Midbrain (tissue), 1 donor: Measurements from ENCODE around the gene PAK2.
"Not testable (repeated sequence)": the region's sequence is repeated elsewhere in the genome, so short reads cannot be mapped to it uniquely, and the experiment has no call there.

Experiments
- DNase-seq: peaks from one replicate; lab custom pipeline; 2025; lab: John Stamatoyannopoulos, UW

Gene PAK2

DNA sequence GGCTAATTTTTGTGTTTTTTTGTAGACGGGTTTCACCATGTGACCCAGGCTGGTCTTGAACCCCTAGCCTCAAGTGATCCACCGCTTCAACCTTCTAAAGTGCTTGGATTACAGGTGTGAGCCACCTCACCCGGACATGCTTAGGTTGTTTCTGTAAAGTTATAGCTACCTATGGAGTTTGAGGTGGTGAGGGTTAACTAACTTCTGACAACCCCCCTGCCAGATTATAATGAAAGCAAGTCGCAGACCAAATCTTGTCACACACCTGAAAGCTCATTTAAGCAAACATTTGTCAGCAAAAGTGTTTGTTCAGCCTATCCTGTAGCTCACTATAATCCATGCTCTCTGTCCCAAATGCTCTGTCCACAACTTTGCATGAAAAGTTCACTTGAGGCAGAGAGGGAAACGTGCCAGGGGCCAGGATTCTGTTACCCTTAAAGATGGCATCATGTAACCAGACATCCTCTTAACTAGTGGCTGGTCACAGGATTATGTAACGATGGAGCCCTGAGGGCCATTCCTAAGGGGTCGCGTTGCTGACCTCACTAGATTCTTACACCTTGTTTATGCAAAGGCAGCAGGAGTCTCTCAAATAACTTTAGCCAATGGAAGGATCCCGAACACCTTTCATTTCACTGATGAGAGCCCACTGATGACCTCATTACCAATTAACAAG lies 103.9 kb downstream of the PAK2 start:
- DNase-seq = no peak

DNA sequence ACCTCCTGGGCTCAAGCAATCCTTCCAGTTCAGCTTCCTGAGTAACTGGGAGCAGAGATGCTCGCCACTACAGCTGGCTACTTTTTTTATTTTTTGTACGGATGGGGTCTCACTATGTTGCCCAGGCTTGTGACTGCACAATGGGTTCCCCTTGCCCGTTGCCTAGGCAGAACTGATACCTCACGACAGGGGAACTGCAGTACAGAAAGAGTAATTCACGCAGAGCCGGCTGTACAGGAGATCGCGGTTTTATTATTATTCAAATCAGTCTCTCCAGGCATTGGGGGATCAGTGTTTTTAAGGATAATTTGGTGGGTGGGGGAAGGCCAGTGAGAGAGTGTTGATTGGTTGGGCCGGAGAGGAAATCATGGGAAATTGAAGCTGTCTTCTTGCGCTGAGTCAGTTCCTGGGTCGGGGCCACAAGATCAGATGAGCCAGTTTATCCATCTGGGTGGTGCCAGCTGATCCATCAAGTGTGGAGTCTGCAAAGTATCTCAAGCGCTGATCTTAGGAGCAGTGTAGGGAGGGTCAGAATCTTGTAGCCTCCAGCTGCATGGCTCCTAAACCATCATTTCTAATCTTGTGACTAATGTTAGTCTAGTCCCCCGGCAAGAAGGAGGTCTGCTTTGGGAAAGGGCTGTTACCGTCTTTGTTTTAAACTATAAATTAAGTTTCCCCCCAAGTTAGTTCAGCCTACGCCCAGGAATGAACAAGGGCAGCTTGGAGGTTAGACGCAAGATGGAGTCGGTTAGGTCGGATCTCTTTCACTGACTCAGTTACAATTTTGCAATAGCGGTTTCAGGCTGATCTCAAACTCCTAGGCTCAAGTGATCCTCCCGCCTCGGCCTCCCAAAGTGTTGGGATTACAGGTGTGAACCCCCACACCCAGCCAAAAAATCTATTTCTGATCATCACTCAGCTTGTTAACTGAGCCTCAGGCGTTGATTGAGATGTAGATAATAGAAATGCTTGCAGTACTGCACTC lies 104.9 kb downstream of the PAK2 start:
- DNase-seq = not testable (repeated sequence)

DNA sequence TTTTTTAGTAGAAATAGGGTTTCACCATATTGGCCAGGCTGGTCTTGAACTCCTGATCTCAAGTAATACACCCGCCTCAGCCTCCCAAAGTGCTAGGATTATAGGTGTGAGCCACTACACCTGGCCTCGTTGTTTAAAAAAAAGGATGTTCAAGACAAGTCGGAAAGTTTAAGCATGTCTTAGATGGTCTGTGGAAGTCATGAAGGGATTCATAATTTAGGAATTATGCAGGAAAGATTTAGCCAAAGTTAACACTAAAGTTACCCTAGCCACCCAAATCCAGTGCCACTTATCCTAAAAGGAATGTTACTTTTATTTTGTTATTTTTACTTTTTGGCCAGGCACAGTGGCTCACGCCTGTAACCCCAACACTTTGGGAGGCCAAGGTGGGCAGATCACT lies 108.7 kb downstream of the PAK2 start:
- DNase-seq = not testable (repeated sequence)

DNA sequence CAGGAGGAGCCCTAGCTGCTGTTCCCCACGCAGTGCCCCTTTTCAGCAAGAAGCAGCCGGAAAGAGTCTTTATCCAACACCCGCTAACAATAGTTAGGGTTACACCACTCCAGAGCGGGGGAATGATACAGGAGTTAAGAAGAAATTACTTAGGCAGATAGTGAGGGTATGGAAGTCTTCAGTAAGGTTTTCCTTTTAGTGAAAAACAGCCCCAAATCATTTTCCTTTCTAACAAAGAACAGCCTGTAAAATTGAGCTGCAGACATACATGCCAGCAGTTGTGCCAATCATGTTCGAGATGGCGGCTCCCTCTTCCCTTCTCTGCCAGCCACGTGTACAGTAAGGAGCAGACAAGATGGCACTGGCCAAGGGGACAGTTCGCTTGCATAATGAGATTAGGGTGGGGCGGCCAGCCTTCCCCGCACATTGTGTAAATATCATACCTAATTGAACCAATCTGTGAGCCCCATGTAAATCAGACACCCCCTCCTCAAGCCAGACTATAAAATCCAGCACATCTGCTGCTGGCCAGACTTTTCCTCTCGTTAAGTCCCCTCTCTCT lies 109.6 kb downstream of the PAK2 start:
- DNase-seq = no peak

DNA sequence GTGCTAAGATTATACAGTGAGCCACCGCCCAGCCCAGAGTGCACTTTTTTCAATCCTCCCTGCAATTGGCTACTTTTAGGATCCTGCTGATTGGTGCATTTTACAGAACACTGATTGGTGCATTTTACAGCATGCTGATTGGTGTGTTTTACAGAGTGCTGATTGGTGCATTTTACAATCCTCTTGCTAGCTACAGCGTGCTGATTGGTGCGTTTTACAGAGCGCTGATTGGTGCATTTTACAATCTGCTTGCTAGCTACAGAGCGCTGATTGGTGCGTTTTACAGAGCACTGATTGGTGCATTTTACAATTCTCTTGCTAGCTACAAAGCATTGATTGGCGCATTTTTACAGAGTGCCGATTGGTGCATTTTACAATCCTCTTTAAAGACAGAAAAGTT lies 123.3 kb downstream of the PAK2 start:
- not testable (repeated sequence) for DNase-seq

DNA sequence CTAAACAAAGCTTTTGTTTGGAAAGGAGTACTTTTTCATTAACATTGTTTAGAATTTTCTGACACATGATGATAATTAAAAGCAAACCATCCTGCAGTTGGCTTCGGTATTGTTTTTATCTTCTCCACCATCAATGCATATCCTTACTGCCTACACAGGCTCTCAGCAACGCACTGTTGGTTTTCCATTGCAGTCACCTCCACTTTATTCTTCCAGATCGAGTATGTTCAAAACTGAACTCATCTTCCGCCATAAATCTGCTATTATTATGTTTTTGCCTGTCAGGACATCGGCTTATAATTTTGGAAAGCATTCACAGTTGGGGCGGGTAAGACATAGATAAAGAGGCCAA lies 127.5 kb downstream of the PAK2 start:
- DNase-seq = no peak

DNA sequence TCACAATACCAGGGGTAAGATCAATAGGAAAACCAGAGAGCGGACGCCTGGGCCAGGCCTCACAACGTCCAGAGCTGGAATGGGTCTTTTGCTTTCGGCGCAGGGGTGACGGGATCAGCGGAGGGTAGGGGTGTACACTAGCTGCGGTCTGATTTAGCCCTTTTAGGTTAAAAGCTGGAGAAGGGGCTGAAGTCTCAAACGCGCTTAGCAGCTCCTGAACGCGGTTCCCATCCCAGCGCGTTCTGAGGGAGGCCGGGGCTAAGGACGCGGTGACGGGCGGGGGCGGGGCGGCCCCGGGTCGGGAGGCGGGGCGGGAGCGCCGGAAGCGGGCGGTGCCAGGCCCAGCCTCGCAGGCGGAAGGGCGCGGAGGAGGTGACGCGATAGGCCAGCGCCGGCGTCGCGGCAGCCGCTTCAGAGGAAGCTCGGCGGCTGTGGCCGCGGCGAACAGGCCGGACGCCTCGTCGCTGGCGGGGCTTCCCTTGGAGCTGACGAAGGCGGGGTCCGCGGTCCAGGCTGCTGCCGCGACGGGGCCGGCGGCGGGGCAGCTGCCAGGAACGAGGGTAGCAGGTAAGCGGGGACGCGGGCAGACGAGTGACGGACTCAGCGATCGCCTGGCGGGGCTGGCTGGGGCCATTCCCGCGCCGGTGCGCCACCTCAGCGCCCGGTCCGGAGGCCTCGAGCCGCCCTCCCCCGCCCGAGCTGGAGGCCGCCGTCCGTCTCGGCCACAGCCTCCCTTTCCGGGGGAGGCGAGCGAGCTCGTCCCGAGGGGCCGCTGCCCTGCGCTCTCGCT lies 128.0 kb downstream of the PAK2 start, which contains the start of gene SENP5:
Gene SENP5 (plus strand): TSS at position 414 of the 790 bp plus-strand sequence. CDS start 17,262 bp downstream, outside the sequence.
- DNase-seq = peak; percentile 94

DNA sequence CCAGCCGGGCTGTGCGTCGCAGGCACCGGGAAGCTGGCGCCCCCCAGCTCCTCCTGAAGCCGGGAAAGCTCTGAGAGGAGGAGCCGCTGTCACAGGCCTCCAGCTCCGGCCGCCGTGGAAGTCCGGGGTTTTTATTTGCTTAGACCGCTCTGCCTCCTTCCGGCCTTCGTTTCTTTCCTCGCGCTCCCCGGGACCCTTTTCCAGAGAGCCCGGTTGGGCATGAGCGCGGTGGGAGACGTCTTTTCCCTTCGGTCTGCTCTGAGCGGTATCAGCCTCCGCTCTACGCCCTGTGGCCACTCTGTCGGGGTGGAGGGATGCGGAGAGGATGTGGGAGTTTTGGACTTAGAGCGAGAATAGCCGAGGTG lies 128.6 kb downstream of the PAK2 start:
- no peak for DNase-seq

DNA sequence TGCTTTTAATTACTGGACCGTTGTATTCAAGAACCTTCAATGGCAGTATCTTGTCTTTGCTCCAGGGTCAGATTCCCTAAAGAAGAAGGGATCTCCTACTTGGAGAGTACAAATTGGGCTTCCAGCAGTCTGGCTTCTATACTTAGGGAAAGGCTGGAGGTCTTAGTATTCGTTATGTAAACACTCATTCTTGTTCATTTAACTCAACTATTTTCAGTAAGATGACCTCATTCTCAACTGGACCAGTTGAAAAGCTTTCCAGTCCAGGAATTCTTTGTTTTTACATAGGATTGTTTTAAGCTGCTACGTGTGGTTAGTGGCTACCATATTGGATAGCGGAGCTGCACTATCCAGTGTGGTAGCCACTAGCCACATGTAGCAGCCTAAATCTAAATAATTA lies 132.7 kb downstream of the PAK2 start:
- no peak for DNase-seq

DNA sequence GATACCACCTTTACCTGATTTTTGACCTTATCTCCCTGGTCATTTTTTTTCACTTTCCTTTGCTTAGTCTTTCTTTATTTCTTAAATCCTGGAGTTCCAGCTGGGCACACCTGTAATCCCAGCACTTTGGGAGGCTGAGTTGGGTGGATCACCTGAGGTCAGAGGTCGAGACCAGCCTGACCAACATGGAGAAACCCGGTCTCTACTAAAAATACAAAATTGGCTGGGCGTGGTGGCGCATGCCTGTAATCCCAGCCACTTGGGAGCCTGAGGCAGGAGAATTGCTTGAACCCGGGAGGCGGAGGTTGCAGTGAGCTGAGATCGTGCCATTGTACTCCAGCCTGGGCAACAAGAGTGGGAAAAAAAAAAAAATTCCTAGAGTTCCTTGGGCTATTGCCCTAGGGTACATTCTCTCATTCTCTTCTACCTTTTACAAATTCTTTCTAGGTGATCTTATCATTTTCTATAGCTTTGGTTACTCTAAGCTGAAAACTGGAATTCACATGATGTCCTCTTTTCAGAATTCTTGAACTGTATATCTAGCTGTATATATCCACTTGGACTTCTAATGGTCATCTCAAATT lies 134.9 kb downstream of the PAK2 start:
- DNase-seq = not testable (repeated sequence)

DNA sequence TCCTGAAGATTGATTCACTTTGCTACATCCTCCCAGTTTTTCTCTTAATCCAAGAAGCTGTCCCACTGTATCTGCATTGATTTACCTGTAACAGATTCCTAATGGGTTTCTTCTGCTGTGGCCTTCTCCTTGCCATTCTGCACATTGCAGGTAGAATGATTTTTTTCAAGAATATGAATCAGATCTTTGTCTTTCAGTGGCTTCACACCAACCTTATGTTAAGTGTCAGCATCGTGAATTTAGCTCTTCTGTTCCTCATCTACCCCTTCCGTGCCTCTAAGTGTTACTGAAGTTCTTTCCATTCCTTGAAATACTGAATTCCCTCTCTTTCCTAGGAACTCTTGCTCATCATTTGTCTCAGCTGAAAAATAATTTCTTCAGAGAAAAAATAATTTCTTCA lies 135.6 kb downstream of the PAK2 start:
- no peak for DNase-seq
